Natural killer cell treated with Interleukin-12 subunit alpha and Interleukin-12 subunit beta and Interleukin-15 and Interleukin-18, amount 100 ng/mL, for 72 hours (primary cell): ENCODE measurements around the gene B4GALT1. TPM values are rescaled to one million over a fixed set of nuclear protein-coding genes. Genes with fewer than 3 reads are reported as not detected.
"Not testable (repeated sequence)": the region's sequence is repeated elsewhere in the genome, so short reads cannot be mapped to it uniquely, and the experiment has no call there.

Experiments used
- ATAC-seq, 2 donors: fragments of 150-1000 bp; cut with Tn5 transposase in 1 of 2; sonication (Bioruptor Pico), chemical (Tn5 transposase) in 1 of 2; 2 replicates each; pipeline ENCODE4 v1.10.0; 2021
- DNase-seq: peaks from one replicate; pipeline ENCODE4 v3.0.0; 2022; ENCODE audit warnings: low spot score
- H3K27ac Mint-ChIP-seq, 2 donors: 1 replicate in 1 of 2; 2 replicates in 1 of 2; pipeline ENCODE4 v1.8.0; 2022; ENCODE audit warnings: mixed read lengths in 2 of 2, mild to moderate bottlenecking in 1 of 2, moderate library complexity in 1 of 2
- H3K27me3 Mint-ChIP-seq, 2 donors: 1 replicate in 1 of 2; 2 replicates in 1 of 2; pipeline ENCODE4 v1.8.0; 2022; ENCODE audit warnings: mixed read lengths in 2 of 2
- H3K36me3 Mint-ChIP-seq: one replicate; pipeline ENCODE4 v1.8.0; 2022; ENCODE audit warnings: mixed read lengths
- H3K4me1 Mint-ChIP-seq, 2 donors: 1 replicate in 1 of 2; 2 replicates in 1 of 2; pipeline ENCODE4 v1.8.0; 2022; ENCODE audit warnings: low read depth in 2 of 2, mixed read lengths in 2 of 2, mild to moderate bottlenecking in 1 of 2
- H3K4me3 Mint-ChIP-seq: one replicate; pipeline ENCODE4 v1.8.0; 2022; ENCODE audit warnings: mixed read lengths
- H3K9me3 Mint-ChIP-seq: 2 replicates; pipeline ENCODE4 v1.8.0; 2022; ENCODE audit warnings: mixed read lengths
- total RNA-seq, 2 donors: library from RNA; stranded (reverse); gene quantifications; one replicate each; pipeline ENCODE4 v1.2.3, GENCODE V29; 2022

Gene B4GALT1
- total RNA-seq, 2 donors from 2014 or later, result 51.4 to 90.6 TPM

- Mint-ChIP-seq H3K9me3 (no peaks in the 10 kb centered on the region), H3K27ac (no peak overlapping the region), H3K36me3 (no peaks in the 10 kb centered on the region), H3K4me3 (no peak overlapping the region), H3K4me1 (peaks cover 5 to 18% of the 10 kb centered on the region in 2 donors), H3K27me3 (no peaks in the 10 kb centered on the region)
- no peak for DNase-seq
- ATAC-seq, result no peak
Measured at GRCh38 chr9:33107762-33108161, 59.4 kb downstream of the B4GALT1 start.

DNA sequence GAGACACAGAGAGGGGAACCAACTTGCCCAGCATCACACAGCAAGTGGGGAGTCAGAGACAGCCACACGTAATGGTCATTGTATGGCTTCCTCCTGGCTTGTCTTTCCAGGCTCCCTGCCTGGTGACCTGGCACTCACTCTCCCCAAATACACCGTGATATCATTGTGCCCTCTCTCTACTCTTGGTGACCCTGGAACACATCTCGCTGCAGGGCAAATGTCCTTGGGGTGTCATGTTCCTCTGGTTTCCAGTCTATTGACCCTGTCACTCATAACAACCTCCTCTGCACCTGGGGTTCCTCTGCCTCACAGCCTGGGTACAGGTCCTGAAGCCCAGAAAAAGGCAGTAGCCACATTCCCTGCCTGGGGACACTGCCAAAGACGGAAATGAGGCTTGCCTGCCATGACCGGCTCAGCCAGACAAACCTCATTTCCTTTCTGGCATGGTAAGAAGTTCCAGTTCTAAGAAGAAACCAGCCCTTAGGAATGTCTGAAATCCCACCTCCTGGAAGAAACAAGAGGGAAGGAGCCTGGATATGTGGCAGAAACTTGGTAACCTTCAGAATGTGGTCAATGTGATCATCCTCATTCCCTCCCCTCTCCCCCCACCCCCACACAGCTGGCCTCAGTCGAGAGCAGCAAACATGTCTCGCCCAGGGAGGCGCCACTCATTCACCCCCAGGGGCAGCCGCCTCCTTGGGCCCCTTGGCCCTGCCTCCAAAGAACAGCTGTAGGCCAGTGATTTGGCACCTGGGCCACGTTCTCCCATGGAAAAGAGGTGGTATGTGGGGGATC lies 60.1 kb downstream of the B4GALT1 start:
- ATAC-seq (no peak), DNase-seq (no peak)
- Mint-ChIP-seq H3K4me3 (no peak overlapping the region), H3K4me1 (peaks cover 5 to 18% of the 10 kb centered on the region in 2 donors), H3K9me3 (no peaks in the 10 kb centered on the region), H3K27me3 (no peaks in the 10 kb centered on the region), H3K27ac (peak overlapping the region in 1 of 2 donors; percentile 63), H3K36me3 (no peaks in the 10 kb centered on the region)

GRCh38 chr9:33106372-33106771 lies 60.8 kb downstream of the B4GALT1 start:
- Mint-ChIP-seq H3K9me3 (no peaks in the 10 kb centered on the region), H3K4me1 (peaks cover 5 to 14% of the 10 kb centered on the region in 2 donors), H3K27ac (peak overlapping the region in 1 of 2 donors; percentile 63)

DNA sequence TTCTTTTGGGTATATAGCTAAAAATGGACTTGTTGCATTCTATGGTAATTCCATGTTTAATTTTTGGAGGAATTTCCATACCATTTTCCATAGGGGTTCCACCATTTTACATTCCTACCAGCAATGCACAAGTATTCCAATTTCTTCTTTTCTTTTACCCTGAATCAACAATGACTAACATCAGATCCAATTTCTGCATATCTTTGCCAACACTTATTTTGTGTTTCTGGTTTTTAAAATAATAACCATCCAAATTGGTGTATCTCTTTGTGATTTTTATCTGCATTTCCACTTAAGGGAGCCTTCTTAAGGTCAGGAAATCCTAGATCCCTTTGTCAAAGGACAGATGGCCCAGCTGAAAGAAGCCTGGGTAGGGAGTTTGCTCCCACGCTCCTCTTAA lies 61.2 kb downstream of the B4GALT1 start:
- DNase-seq (no peak), ATAC-seq (no peak)
- Mint-ChIP-seq H3K27ac (peak overlapping the region in 1 of 2 donors; percentile 63), H3K9me3 (no peaks in the 10 kb centered on the region), H3K4me3 (no peak overlapping the region), H3K36me3 (no peaks in the 10 kb centered on the region), H3K4me1 (peaks cover 3 to 16% of the 10 kb centered on the region in 2 donors), H3K27me3 (no peaks in the 10 kb centered on the region)

More at GRCh38 chr9:33106372-33106771, 60.8 kb downstream of the B4GALT1 start:
- Mint-ChIP-seq H3K27me3 (no peaks in the 10 kb centered on the region), H3K4me3 (no peak overlapping the region), H3K36me3 (no peaks in the 10 kb centered on the region)
- DNase-seq (no peak), ATAC-seq (no peak)

DNA sequence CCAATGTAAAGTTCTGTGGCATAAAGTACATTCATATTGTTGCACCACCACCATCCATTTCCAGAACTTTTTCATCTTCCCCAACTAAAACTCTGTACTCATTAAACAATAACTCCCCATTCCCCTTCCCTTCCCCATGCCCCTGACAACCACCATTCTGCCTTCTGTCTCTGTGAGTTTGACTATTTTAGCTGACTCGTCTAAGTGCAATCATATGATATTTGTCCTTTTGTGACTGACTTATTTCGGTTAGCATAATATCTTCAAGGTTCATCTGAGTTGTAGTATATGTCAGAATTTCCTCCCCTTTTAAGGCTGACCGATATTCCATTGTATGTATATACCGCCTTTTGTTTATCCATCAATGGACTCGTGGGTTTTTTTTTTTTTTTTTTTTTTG lies 61.6 kb downstream of the B4GALT1 start:
- H3K4me1 Mint-ChIP-seq, result peaks cover 0 to 14% of the 10 kb centered on the region in 2 donors
- no peaks in the 10 kb centered on the region for H3K9me3 Mint-ChIP-seq
- H3K27ac Mint-ChIP-seq, result peak overlapping the region in 1 of 2 donors; percentile 63
- H3K36me3 Mint-ChIP-seq, result no peaks in the 10 kb centered on the region
- no peak overlapping the region for H3K4me3 Mint-ChIP-seq
- no peaks in the 10 kb centered on the region for H3K27me3 Mint-ChIP-seq
- DNase-seq (no peak), ATAC-seq (no peak)

- Mint-ChIP-seq H3K9me3 (no peaks in the 10 kb centered on the region), H3K4me1 (peaks cover 0 to 14% of the 10 kb centered on the region in 2 donors), H3K36me3 (no peaks in the 10 kb centered on the region), H3K27ac (no peak overlapping the region), H3K27me3 (no peaks in the 10 kb centered on the region), H3K4me3 (no peak overlapping the region)
- no peak for ATAC-seq
- DNase-seq, result no peak
Measured at GRCh38 chr9:33104401-33104800, 62.7 kb downstream of the B4GALT1 start.

DNA sequence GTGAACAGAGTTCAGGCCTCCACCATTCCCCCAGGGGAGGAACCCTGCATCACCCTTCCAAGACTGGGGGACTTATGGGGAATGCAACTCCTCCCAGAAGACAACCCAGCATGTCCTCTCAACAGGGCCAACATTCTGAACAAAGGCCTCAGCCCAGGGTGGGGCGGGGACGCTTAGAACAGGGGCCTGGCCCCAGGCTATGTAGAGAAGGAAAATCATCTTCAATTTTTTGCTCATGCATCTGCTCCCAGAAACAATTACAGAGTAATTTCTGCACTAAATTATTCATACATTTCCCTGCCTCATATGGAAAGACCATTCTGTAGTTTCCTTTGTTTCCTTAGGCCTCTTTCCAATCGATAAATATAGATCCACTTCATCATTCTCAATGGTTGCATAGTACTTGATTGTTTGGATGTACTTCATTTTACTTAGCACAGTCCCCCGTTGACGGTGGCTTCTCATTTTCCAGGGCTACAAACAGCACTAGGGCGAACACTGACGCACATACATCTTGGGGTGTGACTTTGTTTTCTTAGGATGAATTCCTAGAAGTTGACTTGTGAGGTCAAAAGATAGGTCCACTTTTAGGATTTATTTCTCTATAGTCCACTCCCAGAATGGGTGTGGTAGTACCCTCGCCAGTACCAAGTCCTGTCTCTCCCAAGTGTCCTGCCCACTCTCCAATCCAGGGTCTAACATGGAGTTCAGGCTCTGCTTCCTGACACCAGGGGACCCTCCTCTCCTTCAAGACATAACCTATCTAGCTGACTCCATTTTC lies 63.4 kb downstream of the B4GALT1 start:
- H3K27me3 Mint-ChIP-seq, result no peaks in the 10 kb centered on the region
- no peak for DNase-seq
- H3K4me3 Mint-ChIP-seq, result no peak overlapping the region
- no peaks in the 10 kb centered on the region for H3K9me3 Mint-ChIP-seq
- H3K36me3 Mint-ChIP-seq, result no peaks in the 10 kb centered on the region
- no peak for ATAC-seq
- H3K27ac Mint-ChIP-seq, result no peak overlapping the region
- H3K4me1 Mint-ChIP-seq, result peaks cover 0 to 14% of the 10 kb centered on the region in 2 donors

DNA sequence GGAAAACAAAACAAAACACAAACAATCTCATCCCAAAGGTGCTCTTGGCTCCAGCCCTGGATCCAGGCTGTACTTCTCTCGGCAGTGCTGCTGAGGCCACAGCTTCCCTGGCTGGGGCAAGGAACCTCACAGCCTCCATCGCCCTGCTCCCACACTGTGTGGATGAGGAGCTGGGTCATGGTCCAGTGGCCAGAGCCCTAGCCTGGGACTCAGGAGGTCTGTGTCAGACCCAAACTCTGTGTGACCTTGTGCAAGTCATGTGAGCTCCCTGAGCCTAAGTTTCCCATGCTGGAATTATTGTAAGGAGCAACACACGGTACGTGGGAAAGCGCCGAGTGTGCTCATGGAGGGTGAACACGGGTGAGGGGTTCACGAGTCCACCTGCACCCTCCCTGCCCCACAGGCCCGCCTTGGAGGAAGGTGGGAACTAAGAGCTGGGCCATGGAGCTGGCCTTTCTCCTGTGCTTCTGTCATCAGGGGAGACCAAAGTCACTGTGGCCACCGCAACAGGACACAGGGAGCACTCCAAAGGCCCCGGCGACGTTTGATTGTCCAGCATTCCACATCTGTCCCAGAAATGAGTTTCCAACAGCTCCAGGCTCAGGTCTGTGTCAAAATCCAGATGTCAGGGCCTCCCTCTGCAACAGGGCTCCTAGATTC lies 64.5 kb downstream of the B4GALT1 start:
- Mint-ChIP-seq H3K27ac (no peak overlapping the region), H3K4me1 (peaks cover 0 to 14% of the 10 kb centered on the region in 2 donors)
- ATAC-seq, result no peak

DNA sequence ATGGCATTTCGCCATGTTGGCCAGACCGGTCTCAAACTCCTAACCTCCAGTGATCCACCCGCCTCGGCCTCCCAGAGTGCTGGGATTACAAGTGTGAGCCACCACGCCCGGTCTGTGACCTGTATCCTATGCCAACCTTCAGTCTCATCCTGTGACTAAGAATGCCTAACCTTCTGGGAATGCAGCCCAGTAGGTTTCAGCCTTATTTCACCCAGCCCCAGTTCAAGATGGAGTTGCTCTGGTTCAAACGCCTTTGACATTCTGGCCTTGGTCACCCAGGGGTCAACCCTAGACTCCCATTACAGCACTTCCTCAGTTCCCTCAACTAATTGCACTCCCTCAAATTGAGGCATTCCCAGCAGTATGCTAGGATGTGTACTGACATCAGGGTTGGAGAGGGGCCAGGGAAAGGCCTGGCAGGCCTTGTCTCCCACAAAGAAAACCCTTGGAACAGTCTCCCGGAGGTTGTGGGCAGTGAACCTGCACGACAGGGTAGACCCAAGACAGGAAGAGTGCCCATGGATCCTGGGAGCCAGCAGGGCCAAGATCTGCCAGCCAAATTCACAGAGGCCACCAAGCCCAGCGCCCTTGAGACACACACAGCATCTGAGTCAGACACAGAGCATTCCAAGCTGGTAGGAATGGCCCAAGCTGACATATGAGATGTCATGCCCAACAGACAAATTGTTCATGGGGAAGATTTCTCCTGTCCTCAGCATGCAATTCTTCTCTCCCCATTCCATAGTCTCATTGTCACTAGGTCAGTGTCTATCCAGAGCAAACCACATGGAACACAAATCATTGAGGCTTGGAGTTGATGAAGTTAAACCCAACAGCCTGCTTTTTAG lies 65.8 kb downstream of the B4GALT1 start:
- ATAC-seq, result no peak
- H3K4me1 Mint-ChIP-seq, result peaks cover 0 to 11% of the 10 kb centered on the region in 2 donors
- H3K9me3 Mint-ChIP-seq, result no peaks in the 10 kb centered on the region
- H3K36me3 Mint-ChIP-seq, result no peaks in the 10 kb centered on the region
- no peak overlapping the region for H3K4me3 Mint-ChIP-seq
- no peaks in the 10 kb centered on the region for H3K27me3 Mint-ChIP-seq
- H3K27ac Mint-ChIP-seq, result no peak overlapping the region
- no peak for DNase-seq

More for the DNA sequence above, 64.5 kb downstream of the B4GALT1 start:
- Mint-ChIP-seq H3K9me3 (no peaks in the 10 kb centered on the region), H3K4me3 (no peak overlapping the region), H3K27me3 (no peaks in the 10 kb centered on the region), H3K36me3 (no peaks in the 10 kb centered on the region)
- DNase-seq, result no peak

DNA sequence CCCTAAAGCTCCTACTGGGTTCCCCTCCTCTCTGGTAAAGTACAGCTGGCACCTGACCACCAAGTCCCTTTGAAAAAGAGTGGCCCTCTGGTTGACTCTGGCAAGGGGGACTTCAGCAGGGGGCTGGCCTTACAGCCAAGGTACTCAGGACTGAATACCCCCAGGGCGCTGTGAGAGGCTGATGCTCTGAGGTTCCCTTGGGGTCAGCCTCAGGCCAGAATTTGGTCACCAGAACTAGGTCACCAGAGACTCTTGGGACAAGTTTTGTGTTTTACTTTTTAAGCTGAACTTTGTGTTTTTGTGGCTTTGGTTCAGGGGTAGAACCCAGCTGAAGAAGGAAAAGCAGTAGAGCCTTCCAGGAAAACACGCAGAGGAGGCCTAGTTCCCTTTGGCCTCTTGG lies 67.4 kb downstream of the B4GALT1 start:
- Mint-ChIP-seq H3K27me3 (no peaks in the 10 kb centered on the region), H3K9me3 (no peaks in the 10 kb centered on the region), H3K27ac (no peak overlapping the region), H3K4me3 (no peak overlapping the region), H3K4me1 (peaks cover 0 to 6% of the 10 kb centered on the region in 2 donors), H3K36me3 (no peaks in the 10 kb centered on the region)
- DNase-seq (no peak), ATAC-seq (no peak)

GRCh38 chr9:33097192-33097591 lies 69.9 kb downstream of the B4GALT1 start:
- Mint-ChIP-seq H3K9me3 (no peaks in the 10 kb centered on the region), H3K27ac (no peak overlapping the region), H3K27me3 (no peaks in the 10 kb centered on the region), H3K36me3 (no peaks in the 10 kb centered on the region), H3K4me3 (no peak overlapping the region), H3K4me1 (peaks cover 9 to 11% of the 10 kb centered on the region in 2 donors)
- no peak for ATAC-seq
- no peak for DNase-seq

- ATAC-seq (no peak), DNase-seq (no peak)
- H3K36me3 Mint-ChIP-seq, result no peaks in the 10 kb centered on the region
- H3K4me3 Mint-ChIP-seq, result peak overlapping the region; percentile 46
- H3K27me3 Mint-ChIP-seq, result no peaks in the 10 kb centered on the region
- H3K27ac Mint-ChIP-seq, result peak overlapping the region in 1 of 2 donors; percentile 61
- no peaks in the 10 kb centered on the region for H3K9me3 Mint-ChIP-seq
- peaks cover 7 to 12% of the 10 kb centered on the region in 2 donors for H3K4me1 Mint-ChIP-seq
Measured at GRCh38 chr9:33092634-33093033, 74.5 kb downstream of the B4GALT1 start.

DNA sequence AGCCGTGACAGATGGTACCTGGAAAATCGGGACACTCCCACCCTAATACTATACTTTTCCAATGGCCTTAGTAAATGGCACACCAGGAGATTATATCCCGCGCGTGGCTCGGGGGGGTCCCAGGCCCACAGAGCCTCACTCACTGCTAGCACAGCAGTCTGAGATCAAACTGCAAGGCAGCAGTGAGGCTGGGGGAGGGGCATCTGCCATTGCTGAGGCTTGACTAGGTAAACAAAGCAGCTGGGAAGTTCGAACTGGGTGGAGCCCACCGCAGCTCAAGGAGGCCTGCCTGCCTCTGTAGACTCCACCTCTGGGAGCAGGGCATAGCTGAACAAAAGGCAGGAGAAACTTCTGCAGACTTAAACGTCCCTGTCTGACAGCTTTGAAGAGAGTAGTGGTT lies 81.5 kb downstream of the B4GALT1 start:
- not testable (repeated sequence) for H3K9me3 Mint-ChIP-seq, H3K27me3 Mint-ChIP-seq, H3K4me3 Mint-ChIP-seq, H3K27ac Mint-ChIP-seq, DNase-seq, H3K36me3 Mint-ChIP-seq, ATAC-seq
- H3K4me1 Mint-ChIP-seq, result peaks cover 10 to 12% of the 10 kb centered on the region in 2 donors
